NCI-H460 (cell line): ENCODE data around the gene ZNF549. TPM values are rescaled to one million over a fixed set of nuclear protein-coding genes. Genes with fewer than 3 reads are reported as not detected.
"Not testable (repeated sequence)": the region's sequence is repeated elsewhere in the genome, so short reads cannot be mapped to it uniquely, and the experiment has no call there.

ENCODE experiments used
- DNase-seq: peaks from one replicate; pipeline ENCODE4 v3.0.0-alpha.2; 2016; ENCODE audit warnings: low read depth; ENCODE audit errors: extremely low read depth
- polyA plus RNA-seq: library from polyadenylated mRNA; depleted of rRNA; stranded (reverse); fragments of >200 nt; gene quantifications from 2 replicates; pipeline ENCODE4 v1.2.3, GENCODE V29; 2014; cell fraction: nucleus; rRNA removed
- total RNA-seq: library from RNA; depleted of rRNA; stranded (reverse); fragments of >200 nt; shearing (Covaris generic); gene quantifications from 2 replicates; pipeline ENCODE4 v1.2.3, GENCODE V29; 2014; rRNA removed

Gene ZNF549
- 4.1 and 5.9 TPM in 2 replicates for total RNA-seq
- polyA plus RNA-seq: 2.4 and 3.0 TPM in 2 replicates

- DNase-seq: peak; percentile 81
Observed at GRCh38 chr19:57527136-57527881, at the start of gene ZNF549. Gene ZNF549, plus strand, starts transcription at chr19:57527356. Its CDS starts 218 bp downstream, at chr19:57527574.

- peak; percentile 72 for DNase-seq
Observed at GRCh38 chr19:57487477-57488298, 39.5 kb upstream of the ZNF549 start, which contains the start of gene ZNF419. Gene ZNF419, plus strand, starts transcription at chr19:57487750. Its CDS starts 201 bp downstream, at chr19:57487951.

- not testable (repeated sequence) for DNase-seq
Observed at GRCh38 chr19:57488299-57488644, 38.9 kb upstream of the ZNF549 start.

- DNase-seq: not testable (repeated sequence)
Observed at GRCh38 chr19:57499332-57499679, 27.9 kb upstream of the ZNF549 start.

GRCh38 chr19:57499680-57500395 lies 27.3 kb upstream of the ZNF549 start, which contains the start of gene ZNF773:
Gene ZNF773, plus strand, starts transcription at chr19:57499938. Its CDS starts 143 bp downstream, at chr19:57500081.
- DNase-seq: not testable (repeated sequence)

- not testable (repeated sequence) for DNase-seq
Observed at GRCh38 chr19:57500400-57500799, 26.8 kb upstream of the ZNF549 start.

GRCh38 chr19:57506163-57506562 lies 21.0 kb upstream of the ZNF549 start:
- no peak for DNase-seq

- no peak for DNase-seq
Observed at GRCh38 chr19:57511484-57511883, 15.7 kb upstream of the ZNF549 start.

- no peak for DNase-seq
Observed at GRCh38 chr19:57512845-57513244, 14.3 kb upstream of the ZNF549 start.

- no peak for DNase-seq
Observed at GRCh38 chr19:57515255-57515654, 11.9 kb upstream of the ZNF549 start.

- DNase-seq: not testable (repeated sequence)
Observed at GRCh38 chr19:57518021-57518420, 9.1 kb upstream of the ZNF549 start.

- no peak for DNase-seq
Observed at GRCh38 chr19:57537953-57538547, 10.9 kb downstream of the ZNF549 start.

GRCh38 chr19:57546513-57546912 lies 19.4 kb downstream of the ZNF549 start:
- DNase-seq: no peak

- DNase-seq: no peak
Observed at GRCh38 chr19:57552432-57552831, 25.3 kb downstream of the ZNF549 start.

- no peak for DNase-seq
Observed at GRCh38 chr19:57557659-57558058, 30.5 kb downstream of the ZNF549 start.

- no peak for DNase-seq
Observed at GRCh38 chr19:57558525-57558924, 31.4 kb downstream of the ZNF549 start.

- DNase-seq: no peak
Observed at GRCh38 chr19:57559008-57559403, 31.9 kb downstream of the ZNF549 start.

- peak; percentile 66 for DNase-seq
Observed at GRCh38 chr19:57559404-57560025, 32.4 kb downstream of the ZNF549 start, which contains the start of gene ZNF550. Gene ZNF550, minus strand, starts transcription at chr19:57559863. Its CDS starts 181 bp downstream, at chr19:57559682.

- DNase-seq: peak; percentile 41
Observed at GRCh38 chr19:57560049-57560491, 32.9 kb downstream of the ZNF549 start.

- DNase-seq: no peak
Observed at GRCh38 chr19:57563547-57563946, 36.4 kb downstream of the ZNF549 start.
